Fibroblast of lung (primary cell): ENCODE measurements around the gene FSTL4.

Experiments used
- EZH2 ChIP-seq: IDR thresholded peaks from 2 replicates; pipeline ENCODE4 v1.5.1; 2012; ENCODE audit warnings: low read length, control low read depth, mild to moderate bottlenecking; ENCODE audit errors: missing control alignments
- TF ChIP-seq, protein P1 (sequence below), 2 donors: IDR thresholded peaks in 1 of 2; conservative IDR thresholded peaks in 1 of 2; 1 replicate in 1 of 2; 2 replicates in 1 of 2; pipeline ENCODE4 v1.5.1; 2011 to 2012; ENCODE audit warnings: low read length in 2 of 2, control low read depth in 1 of 2, inconsistent platforms in 1 of 2, low read depth in 1 of 2, mild to moderate bottlenecking in 1 of 2

DNA sequence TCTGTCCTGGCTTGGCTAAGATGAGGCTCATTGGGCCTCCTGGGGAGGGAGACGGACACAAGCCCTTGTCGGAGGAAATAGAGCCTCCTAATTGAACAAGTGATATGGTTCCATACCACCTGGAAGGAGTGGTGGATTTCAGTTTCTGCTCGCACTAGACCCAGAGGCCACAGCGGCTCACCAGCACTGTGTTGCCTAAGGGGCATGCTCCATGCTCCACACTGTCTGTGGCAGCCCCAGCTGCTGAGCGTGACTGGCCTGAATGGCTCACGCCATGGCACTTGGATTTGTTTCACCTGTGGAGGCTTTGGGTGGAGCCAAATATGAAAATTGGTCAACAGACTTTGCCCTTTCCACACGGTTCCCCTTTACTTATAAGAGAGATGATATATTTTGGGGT lies 379.4 kb downstream of the FSTL4 start:
- TF ChIP-seq, protein P1, sequence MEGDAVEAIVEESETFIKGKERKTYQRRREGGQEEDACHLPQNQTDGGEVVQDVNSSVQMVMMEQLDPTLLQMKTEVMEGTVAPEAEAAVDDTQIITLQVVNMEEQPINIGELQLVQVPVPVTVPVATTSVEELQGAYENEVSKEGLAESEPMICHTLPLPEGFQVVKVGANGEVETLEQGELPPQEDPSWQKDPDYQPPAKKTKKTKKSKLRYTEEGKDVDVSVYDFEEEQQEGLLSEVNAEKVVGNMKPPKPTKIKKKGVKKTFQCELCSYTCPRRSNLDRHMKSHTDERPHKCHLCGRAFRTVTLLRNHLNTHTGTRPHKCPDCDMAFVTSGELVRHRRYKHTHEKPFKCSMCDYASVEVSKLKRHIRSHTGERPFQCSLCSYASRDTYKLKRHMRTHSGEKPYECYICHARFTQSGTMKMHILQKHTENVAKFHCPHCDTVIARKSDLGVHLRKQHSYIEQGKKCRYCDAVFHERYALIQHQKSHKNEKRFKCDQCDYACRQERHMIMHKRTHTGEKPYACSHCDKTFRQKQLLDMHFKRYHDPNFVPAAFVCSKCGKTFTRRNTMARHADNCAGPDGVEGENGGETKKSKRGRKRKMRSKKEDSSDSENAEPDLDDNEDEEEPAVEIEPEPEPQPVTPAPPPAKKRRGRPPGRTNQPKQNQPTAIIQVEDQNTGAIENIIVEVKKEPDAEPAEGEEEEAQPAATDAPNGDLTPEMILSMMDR (conservative IDR thresholded peaks at IDR 0.05 in 1 of 2, IDR thresholded peaks at IDR 0.05 in 1 of 2; ENCODE audit: low read depth in 1 of 2, low read length in 2 of 2), result no peak
- no peak for TF ChIP-seq EZH2
